H7 (cell line): Measurements from ENCODE around the gene CD274. TPM values are rescaled to one million over a fixed set of nuclear protein-coding genes. Genes with fewer than 3 reads are reported as not detected.
"Not testable (repeated sequence)": the region's sequence is repeated elsewhere in the genome, so short reads cannot be mapped to it uniquely, and the experiment has no call there.

Source experiments
- DNase-seq: peaks from one replicate; pipeline ENCODE4 v3.0.0; 2012
- H3K27me3 ChIP-seq: 2 replicates; pipeline ENCODE4 v1.6.0; 2011; ENCODE audit warnings: mild to moderate bottlenecking, low read length; ENCODE audit not compliant: control insufficient read depth, insufficient read depth
- H3K36me3 ChIP-seq: replicated peaks from 2 replicates; pipeline ENCODE4 v1.5.1; 2011; ENCODE audit warnings: low read length; ENCODE audit not compliant: control insufficient read depth, insufficient read depth
- H3K4me3 ChIP-seq: 2 replicates; pipeline ENCODE4 v1.5.1; 2011; ENCODE audit warnings: low read depth, mild to moderate bottlenecking, control low read depth, low read length, moderate library complexity; ENCODE audit not compliant: insufficient read depth
- total RNA-seq: library from RNA; depleted of rRNA; stranded (reverse); fragments of >200 nt; shearing (Covaris generic); gene quantifications from 2 replicates; pipeline ENCODE4 v1.2.3, GENCODE V29; 2014

CD274 gene
- total RNA-seq, 1 experiment from 2014 or later = not detected

DNA sequence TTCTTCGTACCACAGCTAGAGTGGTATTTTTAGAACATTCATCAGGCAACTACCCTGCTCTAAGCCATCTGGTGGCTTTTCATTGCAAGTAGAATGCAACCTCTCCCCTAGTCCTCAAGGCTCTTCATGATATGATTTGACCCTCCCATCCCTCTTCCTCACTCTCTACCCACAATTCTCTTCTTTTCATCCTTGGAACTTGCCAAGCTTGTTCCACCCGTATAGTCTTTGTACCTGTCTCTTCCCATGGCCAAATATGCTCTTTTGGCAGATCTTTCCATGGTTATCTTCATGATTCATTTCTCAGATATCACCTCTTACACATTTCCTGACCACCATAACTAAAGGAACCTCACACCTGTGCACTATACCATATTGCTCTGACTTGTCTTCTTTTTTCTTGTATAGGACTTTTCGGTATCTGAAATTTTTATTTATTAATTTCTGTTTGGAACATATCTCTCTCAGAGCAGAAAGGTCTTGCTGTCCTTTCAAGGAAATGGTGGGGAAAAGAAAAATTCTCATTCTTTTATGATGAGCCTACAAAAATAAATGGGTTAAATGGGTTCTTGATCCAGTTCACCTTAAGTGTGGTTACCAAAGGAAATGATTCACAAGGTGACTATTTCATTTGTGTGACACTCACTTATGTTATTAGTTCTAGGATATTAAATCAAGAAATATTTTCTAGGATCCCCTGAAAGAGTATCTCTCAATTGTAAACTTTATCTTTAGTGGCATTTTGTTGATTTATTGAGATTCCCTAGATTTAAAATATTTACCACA lies 3.7 kb upstream of the CD274 start:
- no peak for DNase-seq
- Histone ChIP-seq H3K4me3 (no peak overlapping the region), H3K27me3 (peaks cover 1% of the 10 kb centered on the region; the same call in 1 of the 2 replicates), H3K36me3 (no peaks in the 10 kb centered on the region)

DNA sequence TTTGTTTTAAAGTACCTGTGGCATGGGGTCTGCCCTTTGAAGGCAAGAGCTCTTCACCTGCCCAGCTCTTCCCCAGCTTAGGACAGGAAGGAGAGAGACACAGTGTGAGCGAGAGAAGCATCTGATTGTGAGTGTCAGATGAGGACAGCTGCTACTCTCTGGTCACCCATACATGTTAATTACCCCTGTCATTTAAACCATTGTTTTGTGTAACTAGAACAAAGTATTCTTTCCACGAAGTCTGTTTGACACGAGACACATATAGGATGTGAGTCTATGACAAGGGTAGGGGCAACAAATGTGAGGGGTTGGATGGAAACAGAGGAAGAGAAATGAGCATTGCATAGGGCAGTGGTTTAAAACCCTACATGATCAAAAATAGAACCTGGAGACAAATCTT lies 3.0 kb upstream of the CD274 start:
- no peaks in the 10 kb centered on the region for H3K36me3 ChIP-seq
- DNase-seq = no peak
- H3K4me3 ChIP-seq = no peak overlapping the region
- H3K27me3 ChIP-seq = peaks cover 1% of the 10 kb centered on the region; the same call in 1 of the 2 replicates

DNA sequence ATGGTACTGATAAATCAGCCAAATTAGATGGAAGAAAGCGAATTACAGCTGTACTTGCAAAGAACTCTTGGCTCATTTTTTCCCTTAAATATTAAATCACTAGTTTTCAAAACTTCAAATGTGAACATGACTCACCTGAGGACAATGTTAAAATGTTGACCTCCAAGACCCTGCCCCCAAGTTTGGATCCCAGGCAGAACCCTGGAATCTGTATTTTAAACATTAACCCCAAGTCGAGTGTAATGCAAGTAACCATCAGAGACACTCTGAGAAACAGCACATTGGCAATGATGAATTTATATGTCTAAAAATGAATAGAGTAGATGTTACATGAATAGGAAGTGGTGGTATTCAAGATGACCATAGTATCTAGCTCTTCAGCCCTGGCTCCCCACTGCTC lies 2.3 kb upstream of the CD274 start:
- peaks cover 1% of the 10 kb centered on the region; the same call in 1 of the 2 replicates for H3K27me3 ChIP-seq
- no peak for DNase-seq

DNA sequence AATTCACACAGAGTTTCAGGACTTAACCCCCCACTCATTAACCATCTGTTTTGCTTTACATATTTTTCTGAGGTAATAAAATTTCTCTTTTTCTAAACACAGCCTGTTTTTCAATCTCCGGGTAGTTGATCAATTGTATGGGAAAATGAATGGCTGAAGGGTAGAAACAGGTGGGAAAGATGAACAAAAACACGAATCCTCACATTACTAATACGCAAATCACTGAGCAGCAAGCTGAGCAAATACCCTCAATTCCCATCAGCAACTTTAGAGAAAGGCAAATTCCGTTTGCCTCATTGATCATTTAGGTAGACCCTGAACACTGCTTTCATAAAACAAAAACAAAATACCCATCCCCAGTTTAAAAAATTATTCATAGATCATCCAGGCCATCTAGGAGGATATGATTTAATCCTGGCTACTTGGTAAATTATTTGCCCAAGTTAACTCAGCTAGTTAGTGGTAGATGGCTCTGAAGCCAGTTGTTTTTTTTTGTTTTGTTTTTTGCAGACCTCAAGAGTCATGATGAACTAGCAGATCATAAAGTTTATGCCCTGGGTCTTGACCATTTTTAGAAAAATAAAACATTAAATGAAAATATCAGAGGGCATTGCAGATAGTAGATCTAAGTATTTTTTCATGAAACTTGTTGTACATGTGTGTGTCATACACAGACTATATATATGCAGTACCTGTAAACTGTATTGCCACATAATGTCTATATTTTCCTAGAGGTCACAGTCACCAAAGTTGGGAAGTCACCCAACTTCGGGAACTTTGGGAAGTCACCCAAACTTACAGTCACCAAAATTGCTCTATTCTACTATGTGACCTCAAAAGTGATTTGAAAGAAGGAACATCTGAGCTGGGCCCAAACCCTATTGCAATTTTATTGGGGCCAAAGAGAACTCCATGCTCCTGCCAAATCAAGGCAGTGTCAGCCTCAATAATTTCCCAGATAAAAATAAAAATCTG lies 1.6 kb upstream of the CD274 start:
- Histone ChIP-seq H3K4me3 (no peak overlapping the region), H3K27me3 (peaks cover 1% of the 10 kb centered on the region; the same call in 1 of the 2 replicates), H3K36me3 (no peaks in the 10 kb centered on the region)
- DNase-seq = no peak

More for the DNA sequence above, 2.3 kb upstream of the CD274 start:
- Histone ChIP-seq H3K36me3 (no peaks in the 10 kb centered on the region), H3K4me3 (no peak overlapping the region)

DNA sequence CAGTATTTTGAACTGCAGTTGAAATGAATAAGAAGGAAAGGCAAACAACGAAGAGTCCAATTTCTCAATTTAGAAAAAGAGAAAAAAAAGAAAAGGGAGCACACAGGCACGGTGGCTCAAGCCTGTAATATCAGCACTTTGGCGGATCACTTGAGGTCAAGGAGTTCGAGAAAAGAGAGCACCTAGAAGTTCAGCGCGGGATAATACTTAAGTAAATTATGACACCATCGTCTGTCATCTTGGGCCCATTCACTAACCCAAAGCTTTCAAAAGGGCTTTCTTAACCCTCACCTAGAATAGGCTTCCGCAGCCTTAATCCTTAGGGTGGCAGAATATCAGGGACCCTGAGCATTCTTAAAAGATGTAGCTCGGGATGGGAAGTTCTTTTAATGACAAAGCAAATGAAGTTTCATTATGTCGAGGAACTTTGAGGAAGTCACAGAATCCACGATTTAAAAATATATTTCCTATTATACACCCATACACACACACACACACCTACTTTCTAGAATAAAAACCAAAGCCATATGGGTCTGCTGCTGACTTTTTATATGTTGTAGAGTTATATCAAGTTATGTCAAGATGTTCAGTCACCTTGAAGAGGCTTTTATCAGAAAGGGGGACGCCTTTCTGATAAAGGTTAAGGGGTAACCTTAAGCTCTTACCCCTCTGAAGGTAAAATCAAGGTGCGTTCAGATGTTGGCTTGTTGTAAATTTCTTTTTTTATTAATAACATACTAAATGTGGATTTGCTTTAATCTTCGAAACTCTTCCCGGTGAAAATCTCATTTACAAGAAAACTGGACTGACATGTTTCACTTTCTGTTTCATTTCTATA lies 602 bp upstream of the CD274 start:
- Histone ChIP-seq H3K27me3 (peaks cover 1% of the 10 kb centered on the region; the same call in 1 of the 2 replicates), H3K4me3 (no peak overlapping the region), H3K36me3 (no peaks in the 10 kb centered on the region)
- DNase-seq = no peak

DNA sequence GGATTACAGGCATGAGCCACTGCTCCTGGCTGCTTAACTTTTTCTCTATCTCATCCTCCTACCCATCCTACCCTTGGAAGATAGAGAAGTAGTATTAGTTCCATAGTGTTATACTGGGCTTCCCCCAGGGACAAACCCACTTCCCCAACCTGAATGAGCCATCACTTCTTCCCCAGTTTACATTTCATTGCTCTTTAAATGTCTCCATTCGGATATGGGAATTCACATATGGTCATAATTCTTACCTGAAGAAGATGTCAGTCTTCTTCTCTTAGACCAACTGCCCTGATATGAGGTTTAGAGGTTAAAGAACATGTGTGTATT lies 1.9 kb downstream of the CD274 start:
- peaks cover 1% of the 10 kb centered on the region; the same call in 1 of the 2 replicates for H3K27me3 ChIP-seq
- H3K36me3 ChIP-seq = no peaks in the 10 kb centered on the region
- no peak for DNase-seq
- H3K4me3 ChIP-seq = no peak overlapping the region

DNA sequence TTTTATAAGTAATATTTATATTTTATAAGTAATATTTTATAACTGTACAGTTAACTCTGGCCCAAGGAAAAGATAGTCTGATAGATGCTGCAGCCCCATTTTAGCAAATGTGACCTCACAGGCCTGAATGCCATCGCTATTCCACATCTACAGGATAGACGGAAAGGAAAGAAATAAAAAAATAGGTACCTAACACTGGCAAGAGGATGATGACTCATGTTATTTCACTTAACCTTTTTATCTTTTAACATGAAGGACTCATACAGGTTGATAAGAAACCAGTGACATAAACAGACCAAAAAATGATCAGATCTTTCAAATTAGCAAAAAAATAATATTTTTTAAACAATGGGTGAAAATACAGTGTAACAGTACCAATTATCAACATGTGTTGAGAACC lies 2.7 kb downstream of the CD274 start:
- Histone ChIP-seq H3K4me3 (no peak overlapping the region), H3K36me3 (no peaks in the 10 kb centered on the region), H3K27me3 (no peaks in the 10 kb centered on the region)
- DNase-seq = no peak

DNA sequence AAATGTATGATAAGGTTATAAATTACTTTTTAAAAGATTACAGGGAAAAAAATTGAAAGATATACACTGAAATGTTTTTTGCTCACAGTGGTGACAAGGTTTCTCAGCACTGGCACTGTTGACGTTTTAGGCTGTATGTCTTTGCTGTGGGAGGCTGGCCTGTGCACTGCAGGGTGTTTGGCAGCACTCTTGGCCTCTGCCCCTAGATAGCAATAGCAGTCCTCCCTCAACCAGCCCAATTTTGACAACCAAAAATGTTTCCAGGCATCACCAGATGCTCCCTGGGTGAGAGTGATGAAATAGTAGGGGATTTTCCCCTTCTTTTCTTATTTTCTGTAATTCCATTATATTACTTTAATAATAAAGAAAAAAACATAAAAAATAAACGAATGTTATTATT lies 3.3 kb downstream of the CD274 start:
- no peaks in the 10 kb centered on the region for H3K36me3 ChIP-seq
- DNase-seq = no peak
- no peak overlapping the region for H3K4me3 ChIP-seq
- no peaks in the 10 kb centered on the region for H3K27me3 ChIP-seq

DNA sequence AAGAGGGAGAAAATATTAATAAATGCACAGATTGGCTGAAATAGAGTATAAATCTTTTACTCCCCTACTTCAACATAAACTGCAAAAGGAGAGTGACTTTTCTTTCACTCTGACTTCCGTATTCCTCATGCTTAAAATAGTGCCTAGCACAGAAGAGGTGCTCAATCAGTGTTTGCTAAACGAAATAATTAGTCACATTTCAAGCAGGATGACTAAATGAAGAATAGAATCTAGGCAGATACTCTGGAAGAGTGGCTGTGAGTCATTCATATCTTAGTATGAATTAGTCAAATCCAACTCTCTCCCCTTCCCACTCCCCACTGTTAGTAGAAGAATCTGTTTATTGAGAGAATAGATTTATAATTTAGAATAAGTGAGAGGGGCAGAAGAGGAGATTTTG lies 4.8 kb downstream of the CD274 start:
- Histone ChIP-seq H3K27me3 (no peaks in the 10 kb centered on the region), H3K4me3 (no peak overlapping the region), H3K36me3 (no peaks in the 10 kb centered on the region)
- no peak for DNase-seq

DNA sequence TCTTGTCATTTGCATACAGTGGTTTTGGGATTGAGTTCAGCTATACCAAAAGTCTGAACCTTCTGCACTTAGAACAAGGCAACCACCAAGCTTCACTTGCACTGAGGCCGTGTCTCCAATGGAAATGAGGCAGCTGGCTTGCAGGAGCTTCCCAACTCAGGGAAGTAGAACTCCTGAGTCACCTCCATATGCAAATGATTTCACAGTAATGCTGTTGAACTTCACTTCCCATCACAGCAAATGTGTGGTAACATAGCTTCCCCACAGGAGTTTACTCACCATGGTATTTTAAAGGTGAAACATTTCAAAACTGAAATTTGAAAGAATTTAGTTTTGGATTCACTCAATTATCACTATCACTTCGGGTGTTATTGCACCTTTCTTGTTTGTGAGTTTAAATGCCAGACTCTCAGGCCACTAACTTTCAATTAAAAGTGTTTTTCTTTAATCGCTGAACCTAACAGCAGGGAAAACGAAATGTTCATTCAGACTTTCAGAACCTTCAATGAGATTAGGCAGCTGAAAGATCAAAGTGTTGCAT lies 9.0 kb downstream of the CD274 start:
- H3K36me3 ChIP-seq = no peaks in the 10 kb centered on the region
- DNase-seq = no peak

DNA sequence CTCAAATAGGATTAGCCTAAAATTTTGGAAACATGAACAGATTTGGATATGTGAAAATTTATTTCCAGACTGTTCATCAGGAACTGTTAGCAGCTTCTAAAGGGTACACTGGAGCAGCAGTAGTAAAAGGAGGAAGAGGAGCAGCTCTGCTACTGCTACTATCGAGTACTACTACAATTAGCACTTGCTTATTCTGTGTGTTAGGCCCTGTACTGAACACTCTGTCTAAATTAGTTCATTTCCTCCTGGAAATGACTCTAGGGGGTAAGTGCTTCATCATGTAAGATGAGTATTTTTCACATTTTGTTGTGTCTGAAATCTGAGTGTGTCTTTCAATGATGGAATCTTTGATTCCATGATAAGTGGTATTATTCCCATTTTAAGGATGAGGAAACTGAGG lies 9.8 kb downstream of the CD274 start:
- no peaks in the 10 kb centered on the region for H3K36me3 ChIP-seq
- H3K27me3 ChIP-seq = no peaks in the 10 kb centered on the region
- DNase-seq = no peak
- H3K4me3 ChIP-seq = no peak overlapping the region

More for the DNA sequence above, 9.0 kb downstream of the CD274 start:
- no peak overlapping the region for H3K4me3 ChIP-seq
- H3K27me3 ChIP-seq = no peaks in the 10 kb centered on the region

DNA sequence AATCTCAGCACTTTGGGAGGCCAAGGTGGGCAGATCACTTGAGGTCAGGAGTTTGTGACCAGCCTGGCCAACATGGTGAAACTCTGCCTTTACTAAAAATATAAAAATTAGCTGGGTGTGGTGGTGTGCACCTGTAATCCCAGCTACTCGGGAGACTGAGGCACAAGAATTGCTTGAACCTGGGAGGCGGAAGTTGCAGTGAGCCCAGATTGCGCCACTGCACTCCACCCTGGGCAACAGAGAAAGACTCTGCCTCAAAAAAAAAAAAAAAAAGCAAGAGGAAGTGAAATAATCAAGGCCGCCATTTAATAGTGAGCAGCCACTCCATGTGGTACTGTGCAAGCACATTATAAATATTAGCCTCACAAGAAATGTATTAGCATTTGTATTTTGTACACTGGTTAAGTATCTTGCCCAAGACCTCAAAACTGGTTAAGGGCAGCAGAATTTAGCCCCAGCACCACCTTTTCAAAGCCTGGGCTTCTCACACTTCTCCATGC lies 14.5 kb downstream of the CD274 start:
- not testable (repeated sequence) for H3K4me3 ChIP-seq, DNase-seq, H3K36me3 ChIP-seq, H3K27me3 ChIP-seq

DNA sequence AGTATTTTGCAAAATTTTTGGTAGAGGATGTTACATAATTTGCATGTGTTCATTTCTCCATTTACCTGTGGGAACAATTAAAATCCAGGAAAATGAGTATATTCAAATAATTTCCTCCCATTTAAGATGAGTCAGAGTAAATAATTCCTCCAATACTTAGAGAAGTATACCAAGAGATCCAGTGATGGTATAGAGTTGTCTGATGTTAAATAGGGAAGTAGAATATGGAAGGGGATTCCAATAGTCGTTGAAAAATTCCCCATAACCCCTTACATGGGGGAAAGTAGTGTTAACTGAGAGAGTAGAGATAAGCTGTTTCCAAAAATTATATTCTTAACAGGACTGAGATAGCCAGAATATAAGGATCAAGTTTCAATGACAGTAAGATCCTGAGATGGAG lies 15.7 kb downstream of the CD274 start:
- Histone ChIP-seq H3K36me3 (no peaks in the 10 kb centered on the region), H3K4me3 (no peak overlapping the region)

DNA sequence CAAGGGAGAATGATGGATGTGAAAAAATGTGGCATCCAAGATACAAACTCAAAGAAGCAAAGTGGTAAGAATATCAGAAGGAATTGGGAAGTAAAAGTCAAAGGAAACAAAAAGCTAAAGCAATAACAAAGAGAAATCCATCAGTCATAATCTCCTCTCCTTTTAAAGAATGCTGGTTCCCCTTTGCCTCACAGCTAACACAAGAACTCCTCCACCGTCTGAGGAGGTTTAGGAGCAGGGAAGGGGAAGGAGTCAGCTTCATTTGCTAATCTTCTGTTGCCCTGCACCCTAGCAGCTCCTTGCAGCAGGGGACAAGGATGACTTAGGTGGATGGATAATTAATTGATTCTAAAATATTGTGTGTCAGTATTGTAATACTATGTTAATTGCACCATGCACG lies 16.4 kb downstream of the CD274 start:
- DNase-seq = no peak
- Histone ChIP-seq H3K36me3 (no peaks in the 10 kb centered on the region), H3K4me3 (no peak overlapping the region), H3K27me3 (no peaks in the 10 kb centered on the region)

More for the DNA sequence above, 15.7 kb downstream of the CD274 start:
- no peaks in the 10 kb centered on the region for H3K27me3 ChIP-seq
- DNase-seq = no peak
